Measurements from ENCODE around the gene MYBBP1A. TPM values are rescaled to one million over a fixed set of nuclear protein-coding genes. Genes with fewer than 3 reads are reported as not detected.

The MYBBP1A gene
- total and polyA plus RNA-seq, 7 donors = 28.5 to 63.2 (median 41.0) TPM

- Histone ChIP-seq H3K36me3 (ENCODE audit: insufficient read depth in 1 of 2, low read depth in 1 of 2) (peaks cover 3 to 87% of the 10 kb centered on the region in 2 donors), H3K27me3 (ENCODE audit: insufficient read depth in 3 of 3, low read length in 2 of 3) (no peaks in the 10 kb centered on the region), H3K27ac (no peak overlapping the region), H3K9me3 (no peaks in the 10 kb centered on the region), H3K4me3 (no peak overlapping the region), H3K4me1 (peaks cover 8% of the 10 kb centered on the region)
- no peak for ATAC-seq
- TF ChIP-seq, protein P1, sequence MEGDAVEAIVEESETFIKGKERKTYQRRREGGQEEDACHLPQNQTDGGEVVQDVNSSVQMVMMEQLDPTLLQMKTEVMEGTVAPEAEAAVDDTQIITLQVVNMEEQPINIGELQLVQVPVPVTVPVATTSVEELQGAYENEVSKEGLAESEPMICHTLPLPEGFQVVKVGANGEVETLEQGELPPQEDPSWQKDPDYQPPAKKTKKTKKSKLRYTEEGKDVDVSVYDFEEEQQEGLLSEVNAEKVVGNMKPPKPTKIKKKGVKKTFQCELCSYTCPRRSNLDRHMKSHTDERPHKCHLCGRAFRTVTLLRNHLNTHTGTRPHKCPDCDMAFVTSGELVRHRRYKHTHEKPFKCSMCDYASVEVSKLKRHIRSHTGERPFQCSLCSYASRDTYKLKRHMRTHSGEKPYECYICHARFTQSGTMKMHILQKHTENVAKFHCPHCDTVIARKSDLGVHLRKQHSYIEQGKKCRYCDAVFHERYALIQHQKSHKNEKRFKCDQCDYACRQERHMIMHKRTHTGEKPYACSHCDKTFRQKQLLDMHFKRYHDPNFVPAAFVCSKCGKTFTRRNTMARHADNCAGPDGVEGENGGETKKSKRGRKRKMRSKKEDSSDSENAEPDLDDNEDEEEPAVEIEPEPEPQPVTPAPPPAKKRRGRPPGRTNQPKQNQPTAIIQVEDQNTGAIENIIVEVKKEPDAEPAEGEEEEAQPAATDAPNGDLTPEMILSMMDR (IDR thresholded peaks at IDR 0.05) = no peak
- DNase-seq = no peak
- WGBS, 3 donors = 85 to 91% (median 86%) methylated on average over 19 of the region's 19 CpGs
- intact Hi-C loops (cut with DNase I) = loop anchor here (5.0 kb wide), 1 partner anchor 120 kb away; no protein-coding TSS in a partner anchor
Measured at GRCh38 chr17:4542726-4543191, 12.4 kb downstream of the MYBBP1A start.

- Histone ChIP-seq H3K27me3 (ENCODE audit: insufficient read depth in 3 of 3, low read length in 2 of 3) (no peaks in the 10 kb centered on the region), H3K27ac (no peak overlapping the region), H3K4me3 (no peak overlapping the region), H3K36me3 (ENCODE audit: insufficient read depth in 1 of 2, low read depth in 1 of 2) (peaks cover 3 to 87% of the 10 kb centered on the region in 2 donors), H3K9me3 (no peaks in the 10 kb centered on the region), H3K4me1 (peaks cover 8% of the 10 kb centered on the region)
- intact Hi-C loops (cut with DNase I) = loop anchor here (5.0 kb wide), 1 partner anchor 120 kb away; no protein-coding TSS in a partner anchor
- WGBS, 3 donors = 87 to 90% (median 89%) methylated on average over 14 of the region's 14 CpGs
- peak in 1 of 2 donors; percentile 7 for DNase-seq
- TF ChIP-seq, protein P1 (IDR thresholded peaks at IDR 0.05) = no peak
- ATAC-seq = no peak
Measured at GRCh38 chr17:4542003-4542725, 13.0 kb downstream of the MYBBP1A start.

- DNase-seq (peak; percentile 11 to 57), ATAC-seq (no peak)
- peak overlapping the region; percentile 36 for H3K27ac ChIP-seq
- H3K4me1 ChIP-seq = peaks cover 13% of the 10 kb centered on the region
- intact Hi-C loops (cut with DNase I) = loop anchor here (5.0 kb wide), 1 partner anchor 119 kb away; no protein-coding TSS in a partner anchor
- 62 to 69% (median 64%) methylated on average over 29 of the region's 29 CpGs for WGBS, 3 donors
- TF ChIP-seq, protein P1 (IDR thresholded peaks at IDR 0.05) = no peak
- H3K36me3 ChIP-seq (ENCODE audit: insufficient read depth in 1 of 2, low read depth in 1 of 2) = peaks cover 3 to 80% of the 10 kb centered on the region in 2 donors
- no peaks in the 10 kb centered on the region for H3K27me3 ChIP-seq (ENCODE audit: insufficient read depth in 3 of 3, low read length in 2 of 3)
- no peak overlapping the region for H3K4me3 ChIP-seq
- no peaks in the 10 kb centered on the region for H3K9me3 ChIP-seq
Measured at GRCh38 chr17:4541328-4542002, 13.7 kb downstream of the MYBBP1A start.

GRCh38 chr17:4540687-4541327, 14.4 kb downstream of the MYBBP1A start:
- intact Hi-C loops (cut with DNase I) = loop anchor here (5.0 kb wide), 1 partner anchor 119 kb away; no protein-coding TSS in a partner anchor
- H3K27me3 ChIP-seq (ENCODE audit: insufficient read depth in 3 of 3, low read length in 2 of 3) = no peaks in the 10 kb centered on the region
- peaks cover 20% of the 10 kb centered on the region for H3K4me1 ChIP-seq
- DNase-seq (peak; percentile 35 to 87), ATAC-seq (peak; percentile 23 to 74 (median 56))
- 55 to 64% (median 62%) methylated on average over 14 to 15 of the region's 15 CpGs for WGBS, 3 donors
- peak overlapping the region; percentile 36 for H3K27ac ChIP-seq
- TF ChIP-seq, protein P1 (IDR thresholded peaks at IDR 0.05) = no peak
- H3K4me3 ChIP-seq = no peak overlapping the region
- no peaks in the 10 kb centered on the region for H3K9me3 ChIP-seq
- peaks cover 3 to 76% of the 10 kb centered on the region in 2 donors for H3K36me3 ChIP-seq (ENCODE audit: insufficient read depth in 1 of 2, low read depth in 1 of 2)

All from psoas muscle (tissue), 8 donors.